Measurements from ENCODE around the gene TMEM123. TPM values are rescaled to one million over a fixed set of nuclear protein-coding genes. Genes with fewer than 3 reads are reported as not detected.
"Not testable (repeated sequence)": the region's sequence is repeated elsewhere in the genome, so short reads cannot be mapped to it uniquely, and the experiment has no call there.

Gene TMEM123
- total RNA-seq, 1 donor, result 91.9 TPM

DNA sequence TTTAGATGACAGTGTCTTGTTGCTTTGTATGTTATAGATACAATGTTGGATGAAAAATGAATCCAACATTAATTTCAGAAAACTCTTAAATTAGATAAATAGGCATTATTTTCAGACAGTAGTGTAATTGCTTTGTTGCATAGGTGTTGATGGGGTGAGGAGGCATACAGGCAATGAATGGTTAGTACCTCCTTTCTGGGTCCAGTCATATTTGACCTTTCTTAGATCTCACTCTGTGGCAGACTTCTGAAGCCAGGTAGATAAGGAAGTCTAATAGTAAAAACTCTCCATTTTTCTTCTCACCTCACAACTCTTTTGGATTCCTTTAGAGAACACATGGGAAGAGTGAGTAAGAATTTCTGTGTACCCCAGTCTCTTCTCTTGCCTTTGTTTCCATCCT is 73.7 kb downstream of the TMEM123 start:
- peaks cover 35% of the 10 kb centered on the region for H3K36me3 ChIP-seq (ENCODE audit: insufficient read depth, low read length)
- H4K20me1 ChIP-seq (ENCODE audit: insufficient read depth, low read length), result peaks cover 4% of the 10 kb centered on the region
- DNase-seq (ENCODE audit: insufficient read length, low spot score, missing footprints), result no peak
- H3K27me3 ChIP-seq (ENCODE audit: insufficient read depth, low read length), result no peaks in the 10 kb centered on the region
- no peak overlapping the region for H3K27ac ChIP-seq (ENCODE audit: low read depth, low read length)
- no peak overlapping the region for H3K4me3 ChIP-seq (ENCODE audit: insufficient read depth, low read length)
- no peaks in the 10 kb centered on the region for H3K4me1 ChIP-seq (ENCODE audit: insufficient read depth, low read length)
- H3K9me3 ChIP-seq (ENCODE audit: low read depth, low read length), result no peaks in the 10 kb centered on the region
- H3K4me2 ChIP-seq (ENCODE audit: insufficient read depth, low read length), result no peak overlapping the region
- no peak for TF ChIP-seq CTCF (IDR thresholded peaks at IDR 0.05; ENCODE audit: extremely low read depth, low read depth, low read length)
- peaks cover 43% of the 10 kb centered on the region for H3K79me2 ChIP-seq (ENCODE audit: insufficient read depth, low read length)
- H2AFZ ChIP-seq (ENCODE audit: low read length), result no peak overlapping the region

GRCh38 chr11:102377891-102378290 is 74.7 kb downstream of the TMEM123 start:
- Histone ChIP-seq H3K36me3 (ENCODE audit: insufficient read depth, low read length) (peaks cover 35% of the 10 kb centered on the region), H3K9me3 (ENCODE audit: low read depth, low read length) (no peaks in the 10 kb centered on the region), H3K4me1 (ENCODE audit: insufficient read depth, low read length) (no peaks in the 10 kb centered on the region), H3K27ac (ENCODE audit: low read depth, low read length) (no peak overlapping the region), H3K4me2 (ENCODE audit: insufficient read depth, low read length) (no peak overlapping the region), H3K27me3 (ENCODE audit: insufficient read depth, low read length) (no peaks in the 10 kb centered on the region), H3K4me3 (ENCODE audit: insufficient read depth, low read length) (no peak overlapping the region), H4K20me1 (ENCODE audit: insufficient read depth, low read length) (peaks cover 4% of the 10 kb centered on the region), H3K79me2 (ENCODE audit: insufficient read depth, low read length) (peaks cover 43% of the 10 kb centered on the region), H2AFZ (ENCODE audit: low read length) (no peak overlapping the region)
- TF ChIP-seq CTCF (IDR thresholded peaks at IDR 0.05; ENCODE audit: extremely low read depth, low read depth, low read length), result no peak
- DNase-seq (ENCODE audit: insufficient read length, low spot score, missing footprints), result no peak

GRCh38 chr11:102375720-102376399 is 76.7 kb downstream of the TMEM123 start:
- H3K27ac ChIP-seq (ENCODE audit: low read depth, low read length), result no peak overlapping the region
- peaks cover 33% of the 10 kb centered on the region for H3K79me2 ChIP-seq (ENCODE audit: insufficient read depth, low read length)
- TF ChIP-seq CTCF (IDR thresholded peaks at IDR 0.05; ENCODE audit: extremely low read depth, low read depth, low read length), result no peak
- H2AFZ ChIP-seq (ENCODE audit: low read length), result no peak overlapping the region
- H3K36me3 ChIP-seq (ENCODE audit: insufficient read depth, low read length), result peaks cover 25% of the 10 kb centered on the region
- no peaks in the 10 kb centered on the region for H3K9me3 ChIP-seq (ENCODE audit: low read depth, low read length)
- peaks cover 4% of the 10 kb centered on the region for H4K20me1 ChIP-seq (ENCODE audit: insufficient read depth, low read length)
- H3K4me1 ChIP-seq (ENCODE audit: insufficient read depth, low read length), result no peaks in the 10 kb centered on the region
- no peak overlapping the region for H3K4me3 ChIP-seq (ENCODE audit: insufficient read depth, low read length)
- DNase-seq (ENCODE audit: insufficient read length, low spot score, missing footprints), result peak; percentile 37
- H3K4me2 ChIP-seq (ENCODE audit: insufficient read depth, low read length), result no peak overlapping the region
- H3K27me3 ChIP-seq (ENCODE audit: insufficient read depth, low read length), result no peaks in the 10 kb centered on the region

GRCh38 chr11:102374633-102375424 is 77.7 kb downstream of the TMEM123 start:
- not testable (repeated sequence) for DNase-seq (ENCODE audit: insufficient read length, low spot score, missing footprints); H4K20me1 ChIP-seq (ENCODE audit: insufficient read depth, low read length); H3K27ac ChIP-seq (ENCODE audit: low read depth, low read length); H3K4me3 ChIP-seq (ENCODE audit: insufficient read depth, low read length); H3K9me3 ChIP-seq (ENCODE audit: low read depth, low read length); H3K4me2 ChIP-seq (ENCODE audit: insufficient read depth, low read length); H2AFZ ChIP-seq (ENCODE audit: low read length); H3K4me1 ChIP-seq (ENCODE audit: insufficient read depth, low read length); H3K27me3 ChIP-seq (ENCODE audit: insufficient read depth, low read length)
- Histone ChIP-seq H3K79me2 (ENCODE audit: insufficient read depth, low read length) (peaks cover 29% of the 10 kb centered on the region), H3K36me3 (ENCODE audit: insufficient read depth, low read length) (peaks cover 17% of the 10 kb centered on the region)

All from osteoblast (primary cell).